ENCODE results near the gene ZNF326.

DNA sequence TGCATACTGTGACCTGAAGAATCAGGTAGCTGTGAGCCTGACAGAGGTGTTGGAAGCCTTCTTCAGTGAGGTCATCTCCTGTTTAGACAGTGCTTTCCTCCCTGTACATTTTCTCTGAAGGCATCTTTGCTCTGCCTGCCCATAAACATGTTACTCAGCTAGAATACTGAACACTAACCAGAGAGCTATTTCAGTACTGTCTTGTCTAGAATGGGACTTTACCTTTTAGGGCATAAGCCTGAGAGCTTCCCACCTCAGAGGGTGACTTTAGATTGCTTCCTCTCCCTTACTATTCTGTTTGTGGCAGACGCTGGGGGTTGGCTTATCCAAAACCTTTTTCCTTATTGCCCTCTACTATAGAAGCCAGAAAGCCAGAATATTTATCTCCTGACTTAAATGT, 23.3 kb upstream of the ZNF326 start:
- TF ChIP-seq, protein P1, sequence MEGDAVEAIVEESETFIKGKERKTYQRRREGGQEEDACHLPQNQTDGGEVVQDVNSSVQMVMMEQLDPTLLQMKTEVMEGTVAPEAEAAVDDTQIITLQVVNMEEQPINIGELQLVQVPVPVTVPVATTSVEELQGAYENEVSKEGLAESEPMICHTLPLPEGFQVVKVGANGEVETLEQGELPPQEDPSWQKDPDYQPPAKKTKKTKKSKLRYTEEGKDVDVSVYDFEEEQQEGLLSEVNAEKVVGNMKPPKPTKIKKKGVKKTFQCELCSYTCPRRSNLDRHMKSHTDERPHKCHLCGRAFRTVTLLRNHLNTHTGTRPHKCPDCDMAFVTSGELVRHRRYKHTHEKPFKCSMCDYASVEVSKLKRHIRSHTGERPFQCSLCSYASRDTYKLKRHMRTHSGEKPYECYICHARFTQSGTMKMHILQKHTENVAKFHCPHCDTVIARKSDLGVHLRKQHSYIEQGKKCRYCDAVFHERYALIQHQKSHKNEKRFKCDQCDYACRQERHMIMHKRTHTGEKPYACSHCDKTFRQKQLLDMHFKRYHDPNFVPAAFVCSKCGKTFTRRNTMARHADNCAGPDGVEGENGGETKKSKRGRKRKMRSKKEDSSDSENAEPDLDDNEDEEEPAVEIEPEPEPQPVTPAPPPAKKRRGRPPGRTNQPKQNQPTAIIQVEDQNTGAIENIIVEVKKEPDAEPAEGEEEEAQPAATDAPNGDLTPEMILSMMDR (IDR thresholded peaks at IDR 0.05; ENCODE audit: insufficient read depth, low read length, poor library complexity, severe bottlenecking) = no peak
- no peak for TF ChIP-seq EZH2phosphoT487 (conservative IDR thresholded peaks at IDR 0.05; ENCODE audit: low read length)
